ENCODE results near the gene TTN.

The TTN gene

GRCh38 chr2:178810422-178810821, 3.2 kb upstream of the TTN start:
- no peak for DNase-seq

DNA sequence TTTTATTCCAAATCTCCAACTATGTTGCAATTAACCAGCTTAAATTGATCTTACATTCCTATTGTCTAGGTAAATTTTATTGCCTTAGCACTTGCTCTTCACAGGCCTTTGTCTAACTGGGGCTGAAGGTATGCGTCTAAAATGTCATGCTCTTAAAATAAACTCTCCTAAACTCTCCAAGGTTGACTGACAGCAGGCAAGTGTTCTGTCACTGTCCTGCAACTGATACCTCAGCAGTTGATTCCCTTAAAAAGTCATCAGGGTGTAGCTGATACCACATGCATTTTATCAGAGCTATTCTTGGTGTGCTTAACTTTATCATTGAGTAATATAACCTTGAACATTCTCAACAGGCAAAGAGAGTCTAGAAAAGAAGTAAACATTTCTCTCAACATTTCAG, 680 bp downstream of the TTN start:
- no peak for DNase-seq

GRCh38 chr2:178805457-178805856, 1.8 kb downstream of the TTN start:
- no peak for DNase-seq

DNA sequence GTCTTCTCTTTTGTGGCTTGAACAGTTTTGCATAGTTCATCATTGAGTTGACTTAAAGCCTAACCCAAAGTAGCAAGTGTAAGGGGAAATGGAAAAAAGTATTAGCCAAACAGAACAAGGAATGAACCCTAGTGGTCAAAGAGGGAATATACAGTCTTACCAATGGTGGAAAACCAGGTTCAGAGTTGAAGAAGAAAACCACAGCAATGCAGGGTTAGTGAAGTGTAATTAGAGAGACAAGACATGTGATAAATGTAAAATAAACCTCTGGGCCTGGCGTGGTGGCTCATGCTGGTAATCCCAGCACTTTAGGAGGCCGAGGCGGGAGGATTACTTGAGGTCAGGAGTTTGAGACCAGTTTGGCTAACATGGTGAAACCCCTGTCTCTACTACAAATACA, 2.4 kb downstream of the TTN start:
- DNase-seq = no peak

GRCh38 chr2:178800510-178800909, 6.7 kb downstream of the TTN start:
- no peak for DNase-seq

GRCh38 chr2:178799305-178799704, 7.9 kb downstream of the TTN start:
- no peak for DNase-seq

DNA sequence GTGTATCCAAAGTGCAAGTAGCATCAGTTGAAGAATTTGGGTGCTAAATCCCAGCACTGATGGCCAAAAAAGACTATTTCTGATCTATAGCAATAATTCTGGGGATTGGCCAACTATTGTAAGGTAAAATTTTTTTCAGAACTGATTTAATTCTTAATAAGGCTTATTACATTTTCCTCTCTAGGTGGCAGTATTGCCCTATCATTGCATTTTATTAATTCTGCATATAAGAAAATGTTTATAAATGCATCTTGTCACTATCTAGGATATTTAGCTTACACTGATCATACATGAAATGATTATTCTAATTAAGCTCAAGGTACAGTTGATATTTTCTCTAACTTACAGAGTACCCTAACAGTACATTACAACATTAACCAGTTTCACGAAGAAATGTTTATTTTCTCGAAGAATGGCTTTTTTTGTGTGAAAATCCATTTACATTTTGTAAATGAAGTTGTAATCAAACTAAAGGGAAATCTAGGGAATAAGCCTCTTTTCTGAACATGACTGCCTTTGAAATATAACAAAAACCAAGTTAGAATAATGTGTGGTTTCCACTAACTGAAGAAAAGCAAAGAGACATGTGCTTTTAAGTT, 11.0 kb downstream of the TTN start:
- DNase-seq = no peak

GRCh38 chr2:178787934-178788333, 19.3 kb downstream of the TTN start:
- no peak for DNase-seq

- no peak for DNase-seq
These were observed 20.1 kb downstream of the TTN start for GRCh38 chr2:178787155-178787554.

DNA sequence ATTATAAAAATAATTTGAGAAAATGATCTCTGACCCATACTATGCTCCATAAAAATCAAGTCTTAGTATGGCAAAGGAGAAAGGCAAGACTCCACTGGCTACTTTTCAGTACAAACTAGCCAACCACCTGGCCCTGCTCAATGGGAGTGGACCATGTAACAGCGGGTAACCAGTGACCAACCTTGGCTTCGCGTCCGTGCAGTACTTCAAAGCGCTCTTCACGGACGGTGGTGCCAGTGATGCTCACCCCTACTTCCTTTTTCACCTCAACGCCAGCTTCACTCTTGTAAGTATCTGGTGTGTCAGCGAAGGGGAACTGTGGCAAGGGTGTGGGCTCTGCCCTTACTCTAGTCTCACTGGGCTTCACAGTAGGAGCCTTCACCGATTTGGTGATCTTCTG, 23.3 kb downstream of the TTN start:
- DNase-seq = no peak

DNA sequence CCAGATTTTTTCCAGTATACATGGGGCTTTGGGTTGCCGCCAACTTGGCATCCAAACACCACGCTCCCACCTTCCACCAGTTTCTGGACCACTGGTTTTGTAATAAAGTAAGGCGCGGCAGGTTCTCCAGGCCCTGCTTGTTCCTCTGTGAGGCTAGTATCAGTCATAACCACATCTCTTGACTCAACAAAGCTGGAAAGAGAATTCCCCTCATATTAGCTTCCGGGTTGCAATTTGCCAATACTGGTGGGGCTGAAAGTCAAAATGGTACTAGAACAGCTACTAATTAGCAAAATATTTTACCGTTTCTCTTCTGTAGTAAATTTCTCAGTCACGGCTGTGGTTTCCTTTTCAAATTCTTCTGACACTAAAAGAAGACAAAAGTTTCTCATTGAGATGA, 25.0 kb downstream of the TTN start:
- no peak for DNase-seq

DNA sequence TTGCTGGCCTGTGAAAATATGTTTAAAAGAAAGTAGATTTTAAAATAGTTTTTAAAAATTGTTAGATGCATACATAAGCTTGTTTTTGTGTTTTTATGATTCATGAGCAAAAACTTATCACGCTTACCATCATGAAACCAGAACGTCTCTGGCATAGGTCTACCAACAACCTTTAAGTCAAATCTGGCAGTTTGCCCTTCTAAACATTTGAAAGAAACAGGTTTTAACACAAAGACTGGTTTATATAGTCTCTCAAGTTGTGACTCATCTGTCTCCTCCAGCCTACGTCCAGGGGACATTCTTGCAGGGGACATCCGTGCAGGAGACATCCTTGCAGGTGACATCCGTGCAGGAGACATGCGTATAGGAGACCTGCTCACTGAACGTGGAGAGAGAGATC, 29.6 kb downstream of the TTN start:
- no peak for DNase-seq

- no peak for DNase-seq
These were observed 30.5 kb downstream of the TTN start for GRCh38 chr2:178776751-178777150.

- no peak for DNase-seq
These were observed 31.2 kb downstream of the TTN start for GRCh38 chr2:178775975-178776374.

- no peak for DNase-seq
These were observed 36.7 kb downstream of the TTN start for GRCh38 chr2:178770518-178770917.

DNA sequence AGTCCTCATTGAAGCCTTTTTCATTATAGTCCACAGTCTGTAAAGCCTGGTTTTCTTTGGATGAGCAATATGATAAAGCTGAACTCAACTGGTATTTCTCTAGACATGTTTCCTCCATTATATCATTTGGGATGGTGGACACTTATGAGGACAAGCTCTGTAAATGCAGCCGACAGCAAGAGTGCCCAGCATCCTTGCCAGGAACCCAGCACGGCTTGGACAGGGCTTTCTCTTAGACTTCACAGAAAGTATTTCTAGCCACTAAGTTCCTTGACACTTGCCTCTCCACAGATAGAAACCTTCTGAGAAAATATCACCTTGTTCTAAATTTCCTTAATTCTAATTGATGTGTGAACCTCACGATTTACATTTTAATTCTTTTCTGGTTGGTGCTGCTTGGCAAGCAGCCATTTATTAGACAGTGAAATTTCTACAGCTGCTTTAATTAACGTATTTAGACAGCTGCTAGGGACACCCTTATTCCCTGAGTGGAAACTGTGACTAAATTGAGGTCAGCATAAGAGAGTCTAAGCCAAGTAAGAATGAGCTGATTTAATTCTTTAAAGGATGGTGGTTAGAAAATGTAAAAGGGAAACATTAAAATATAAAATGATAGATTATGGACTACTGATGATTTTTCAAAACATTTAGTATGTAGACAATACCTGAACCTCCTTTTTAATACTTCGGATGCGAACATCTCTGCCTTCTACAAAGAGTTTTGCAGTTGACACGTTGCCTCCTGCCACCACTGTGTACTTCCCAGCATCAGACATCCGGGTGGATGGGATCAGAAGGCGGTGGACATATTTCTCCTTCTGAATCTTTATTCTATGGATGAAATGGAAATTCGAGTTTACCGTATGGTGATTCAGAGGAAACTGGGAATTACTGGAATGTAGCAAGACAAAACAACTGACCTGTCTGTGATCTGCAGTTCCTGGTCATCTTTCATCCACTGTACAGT, 39.8 kb downstream of the TTN start:
- no peak for DNase-seq

DNA sequence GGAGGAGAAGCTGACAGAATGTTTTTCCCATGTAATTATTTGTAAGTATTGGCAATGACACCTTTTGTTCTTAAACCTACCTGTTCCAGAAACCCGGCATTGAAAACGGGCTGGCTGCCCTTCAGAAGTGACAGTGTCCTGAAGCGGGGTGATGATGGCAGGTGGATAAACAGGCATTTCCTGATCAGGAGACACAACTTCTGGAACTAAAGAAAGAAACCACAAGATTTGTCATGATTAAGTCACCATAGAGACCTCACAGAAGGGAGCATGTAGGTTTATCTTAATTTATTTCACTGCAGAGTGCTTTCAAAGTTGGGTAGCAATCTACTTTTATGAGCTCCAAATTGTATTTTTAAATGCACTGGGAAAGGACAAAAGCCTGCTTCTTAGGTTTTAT, 43.1 kb downstream of the TTN start:
- no peak for DNase-seq

DNA sequence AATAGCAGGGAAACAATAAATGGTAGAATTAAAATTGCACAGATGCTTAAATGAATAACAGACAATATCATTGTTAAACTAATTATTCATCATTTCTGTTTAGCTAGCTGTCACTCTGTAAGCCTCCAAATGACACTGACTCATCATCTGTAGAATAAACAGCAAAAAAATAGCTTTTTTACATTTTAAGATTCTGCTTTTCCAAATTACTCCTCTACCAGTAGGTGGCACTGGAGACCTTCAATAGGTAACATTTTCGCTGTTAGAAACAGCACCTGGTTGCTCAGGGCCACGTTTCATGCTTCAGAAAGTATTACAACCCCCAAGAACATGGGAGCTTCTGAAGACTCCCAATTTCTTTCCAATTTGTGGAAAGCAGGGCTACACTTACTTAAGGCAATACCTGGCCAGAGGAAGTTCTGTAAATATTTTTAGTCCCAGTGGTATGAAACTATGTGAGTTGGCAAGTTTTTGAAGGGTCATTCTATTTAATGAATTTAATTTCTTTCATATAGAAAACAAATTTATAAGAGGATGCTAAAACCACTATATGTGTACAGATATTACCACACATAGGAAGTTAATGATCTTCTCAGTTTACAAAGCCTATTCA, 45.4 kb downstream of the TTN start:
- no peak for DNase-seq

GRCh38 chr2:178756843-178757242, 50.4 kb downstream of the TTN start:
- no peak for DNase-seq

DNA sequence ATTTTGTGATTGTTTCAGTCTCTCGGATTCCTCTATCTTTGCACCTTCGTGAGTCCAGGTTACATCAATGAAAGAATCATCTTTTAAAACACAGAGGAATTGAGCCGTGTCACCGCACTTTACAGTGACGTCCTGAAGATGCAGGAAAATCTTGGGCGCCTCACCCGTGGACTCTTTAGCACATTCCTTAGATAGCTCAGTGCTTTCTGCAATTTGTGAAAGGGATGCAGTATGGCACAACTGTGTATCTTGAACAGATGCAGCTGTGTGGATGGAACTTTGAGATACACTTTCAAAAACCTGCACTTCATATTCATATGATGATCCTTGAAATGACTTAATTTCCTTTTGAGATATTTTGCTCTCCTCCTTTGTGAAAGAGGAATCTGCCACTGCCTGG, 50.9 kb downstream of the TTN start:
- DNase-seq = no peak

DNA sequence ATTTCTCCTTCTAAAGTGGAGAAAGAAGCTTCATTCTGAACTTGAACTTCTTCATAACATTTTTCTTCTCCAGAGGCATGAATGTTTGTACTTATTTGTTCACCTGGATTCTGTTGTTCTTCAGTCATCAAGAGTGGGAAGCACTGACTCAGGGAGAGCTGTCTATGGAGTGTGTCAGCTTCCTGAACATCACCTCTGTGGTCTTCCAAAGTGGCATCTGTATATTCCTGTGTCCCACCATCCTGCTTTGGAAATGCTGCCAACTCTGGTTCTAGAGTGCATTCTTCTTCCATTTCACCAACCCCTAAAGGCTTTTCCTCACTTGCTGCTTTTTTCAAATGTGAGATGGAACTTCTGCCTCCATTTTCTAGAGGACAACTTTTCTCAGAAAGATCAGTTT, 59.5 kb downstream of the TTN start:
- no peak for DNase-seq

GRCh38 chr2:178734518-178734917, 72.7 kb downstream of the TTN start:
- no peak for DNase-seq

DNA sequence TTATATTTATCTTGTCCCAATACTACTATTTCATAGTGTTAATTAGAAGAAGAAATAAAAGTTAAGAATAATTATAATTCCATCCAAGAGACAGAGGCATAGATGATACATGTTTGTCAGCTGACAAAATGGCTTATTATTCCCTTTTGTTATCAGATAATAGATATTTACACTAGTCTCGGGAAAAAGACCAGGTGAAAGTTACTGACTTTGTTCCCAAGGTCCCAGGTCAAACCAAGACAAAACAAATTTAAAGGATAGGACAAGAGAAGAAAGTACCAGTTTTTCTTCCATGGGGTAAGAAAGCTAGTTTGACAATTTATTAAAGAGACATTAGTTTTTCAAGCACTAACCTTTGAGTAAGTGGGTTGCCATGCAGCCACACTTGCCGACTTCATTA, 73.2 kb downstream of the TTN start:
- no peak for DNase-seq

DNA sequence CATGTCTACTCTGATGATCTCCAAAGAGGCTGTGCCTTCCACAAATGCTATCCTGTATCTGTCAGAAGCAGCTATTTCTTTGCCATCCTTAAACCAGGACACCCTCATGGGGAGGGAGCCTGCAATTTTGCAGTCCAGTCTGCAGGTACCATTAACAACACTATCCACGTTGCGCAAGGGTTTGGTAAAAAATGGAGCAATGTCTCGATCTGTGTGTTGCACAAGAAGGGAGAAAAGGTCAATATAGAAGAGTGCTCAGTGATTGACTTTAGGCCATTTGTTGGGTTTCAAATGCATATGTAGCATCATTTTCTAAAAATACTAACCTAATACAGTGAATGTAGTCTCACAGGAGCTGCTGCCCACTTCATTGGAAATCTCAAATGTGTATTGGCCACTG, 74.3 kb downstream of the TTN start:
- no peak for DNase-seq

Data from cerebellar nuclear complex (tissue), 1 donor.